OCI-LY7 (cell line): ENCODE measurements around the gene KRTAP10-9.

Experiments used
- CTCF ChIP-seq: fragments of 200-600 bp; sonication (generic); conservative IDR thresholded peaks from 2 replicates; pipeline ENCODE4 v1.5.1; 2014; ENCODE audit warnings: mild to moderate bottlenecking, antibody characterized with exemption, low read length, moderate library complexity, mixed read lengths
- EZH2phosphoT487 ChIP-seq: fragments of 200-600 bp; sonication (generic); IDR thresholded peaks from 2 replicates; pipeline ENCODE4 v1.6.1; 2018; ENCODE audit warnings: low read depth, borderline replicate concordance, mild to moderate bottlenecking, mixed run types, antibody characterized with exemption, low read length, moderate library complexity, mixed read lengths

- TF ChIP-seq EZH2phosphoT487 (no peak), CTCF (no peak)
Observed at GRCh38 chr21:44583089-44583799, 43.6 kb upstream of the KRTAP10-9 start.
